OCI-LY1 (cell line): ENCODE data around the gene IQGAP3.

Experiments
- H2AFZ ChIP-seq: fragments of 200-600 bp; sonication (generic), shearing (Covaris generic); 2 replicates; pipeline ENCODE4 v1.6.0; 2014; ENCODE audit warnings: antibody characterized with exemption, mild to moderate bottlenecking, low read length
- H3F3A ChIP-seq: fragments of 200-600 bp; sonication (generic), shearing (Covaris generic); 2 replicates; pipeline ENCODE4 v1.6.0; 2014; ENCODE audit warnings: mild to moderate bottlenecking, antibody characterized with exemption, low read length, moderate library complexity; ENCODE audit not compliant: insufficient read depth
- H3K27ac ChIP-seq: fragments of 200-600 bp; sonication (generic); 2 replicates; pipeline ENCODE4 v1.5.1; 2014; ENCODE audit warnings: low read length, mixed run types, mild to moderate bottlenecking, low read depth; ENCODE audit not compliant: poor library complexity, severe bottlenecking
- H3K27me3 ChIP-seq: fragments of 200-600 bp; sonication (generic); 2 replicates; pipeline ENCODE4 v1.6.0; 2014; ENCODE audit warnings: antibody characterized with exemption, mild to moderate bottlenecking, low read length, moderate library complexity; ENCODE audit not compliant: insufficient read depth
- H3K36me3 ChIP-seq: fragments of 200-600 bp; sonication (generic); 2 replicates; pipeline ENCODE4 v1.6.1; 2014; ENCODE audit warnings: mild to moderate bottlenecking, antibody characterized with exemption, low read length, moderate library complexity, mixed read lengths; ENCODE audit not compliant: insufficient read depth
- H3K4me1 ChIP-seq: fragments of 200-600 bp; sonication (generic); 2 replicates; pipeline ENCODE4 v1.5.1; 2014; ENCODE audit warnings: mild to moderate bottlenecking, low read length, moderate library complexity; ENCODE audit not compliant: insufficient read depth, severe bottlenecking
- H3K4me2 ChIP-seq: fragments of 200-600 bp; sonication (generic), shearing (Covaris generic); 2 replicates; pipeline ENCODE4 v1.6.1; 2014; ENCODE audit warnings: low read length
- H3K4me3 ChIP-seq: fragments of 200-600 bp; sonication (generic); 2 replicates; pipeline ENCODE4 v1.5.1; 2014; ENCODE audit warnings: low read length, low read depth, mild to moderate bottlenecking, mixed read lengths; ENCODE audit not compliant: poor library complexity, severe bottlenecking
- H3K79me2 ChIP-seq: fragments of 200-600 bp; shearing (Covaris generic); 2 replicates; pipeline ENCODE4 v1.6.1; 2016; ENCODE audit warnings: mixed run types, low read length, mixed read lengths; ENCODE audit not compliant: insufficient read depth
- H3K9ac ChIP-seq: fragments of 200-600 bp; sonication (generic), shearing (Covaris generic); 2 replicates; pipeline ENCODE4 v1.6.1; 2014; ENCODE audit warnings: mild to moderate bottlenecking, low read length, mixed read lengths
- H3K9me2 ChIP-seq: fragments of 200-600 bp; sonication (generic), shearing (Covaris generic); 2 replicates; pipeline ENCODE4 v1.6.1; 2014; ENCODE audit warnings: low read depth, mild to moderate bottlenecking, low read length, mixed read lengths
- H3K9me3 ChIP-seq: fragments of 200-600 bp; shearing (Covaris generic); 2 replicates; pipeline ENCODE4 v1.6.1; 2014; ENCODE audit warnings: low read length, mixed read lengths
- H4K20me1 ChIP-seq: fragments of 200-600 bp; sonication (generic), shearing (Covaris generic); 2 replicates; pipeline ENCODE4 v1.6.0; 2016; ENCODE audit warnings: mild to moderate bottlenecking, low read length; ENCODE audit not compliant: insufficient read depth
- CTCF ChIP-seq: fragments of 200-600 bp; sonication (generic), shearing (Covaris generic); IDR thresholded peaks from 2 replicates; pipeline ENCODE4 v1.5.1; 2017; ENCODE audit warnings: mild to moderate bottlenecking, antibody characterized with exemption, low read length, moderate library complexity, mixed read lengths
- EZH2 ChIP-seq: fragments of 200-600 bp; sonication (generic), shearing (Covaris generic); IDR thresholded peaks from 2 replicates; pipeline ENCODE4 v1.8.0; 2017; ENCODE audit warnings: borderline replicate concordance, mixed run types, mild to moderate bottlenecking, antibody characterized with exemption, low read length, moderate library complexity, mixed read lengths

The IQGAP3 gene

GRCh38 chr1:156502391-156502893 lies 69.9 kb downstream of the IQGAP3 start:
- Histone ChIP-seq H3K9ac (no peak overlapping the region), H3F3A (peaks cover 7% of the 10 kb centered on the region; the same call in 1 of the 2 replicates), H3K4me2 (no peak overlapping the region), H3K9me2 (no peaks in the 10 kb centered on the region), H3K4me1 (peaks cover 68% of the 10 kb centered on the region), H3K4me3 (no peak overlapping the region), H4K20me1 (no peaks in the 10 kb centered on the region), H2AFZ (no peak overlapping the region), H3K9me3 (no peaks in the 10 kb centered on the region), H3K36me3 (no peaks in the 10 kb centered on the region; the same call in 1 of the 2 replicates), H3K27ac (peak overlapping the region; percentile 100), H3K27me3 (no peaks in the 10 kb centered on the region), H3K79me2 (peaks cover 31% of the 10 kb centered on the region)
- no peak for TF ChIP-seq EZH2
- TF ChIP-seq CTCF = no peak

DNA sequence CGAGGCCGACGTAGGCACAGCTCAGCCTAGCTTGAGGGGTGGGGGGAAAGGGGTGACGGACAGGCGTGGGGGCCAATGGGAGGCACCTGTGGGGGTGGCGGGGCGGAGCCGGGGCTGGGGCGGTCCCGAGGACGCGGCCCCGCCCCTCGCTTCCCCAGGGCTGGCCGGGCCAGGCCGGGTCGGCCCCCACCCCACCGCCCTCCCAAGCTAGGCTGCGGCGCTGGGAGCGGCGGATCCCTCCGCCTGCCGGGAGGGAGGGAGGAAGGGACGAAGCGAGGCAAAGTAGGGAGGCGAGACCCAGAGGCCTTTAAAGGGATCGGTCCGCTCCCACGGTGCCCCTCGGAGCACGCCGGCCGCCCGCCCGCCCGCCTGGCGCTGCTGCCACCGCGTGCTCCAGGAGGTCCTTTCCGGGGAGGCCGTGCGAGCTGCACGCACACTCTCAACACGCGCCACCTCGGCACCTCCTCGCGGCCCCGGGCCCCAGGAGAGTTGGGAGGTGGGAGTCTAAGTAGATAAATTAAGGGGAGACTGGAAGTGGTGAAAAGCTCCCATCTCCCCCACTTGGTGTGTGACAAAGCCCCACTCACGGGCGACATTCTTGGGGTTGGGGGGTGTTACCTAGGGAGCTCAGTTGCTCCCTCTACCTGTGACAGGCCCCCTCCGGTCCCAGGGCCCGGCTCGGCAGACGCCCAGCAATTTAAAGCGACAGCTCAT lies 71.4 kb downstream of the IQGAP3 start:
- peaks cover 7% of the 10 kb centered on the region; the same call in 1 of the 2 replicates for H3F3A ChIP-seq
- no peaks in the 10 kb centered on the region for H3K27me3 ChIP-seq
- peak overlapping the region; percentile 100 for H3K27ac ChIP-seq
- peak overlapping the region; percentile 90 for H3K9ac ChIP-seq
- H3K36me3 ChIP-seq = no peaks in the 10 kb centered on the region; the same call in 1 of the 2 replicates
- no peaks in the 10 kb centered on the region for H4K20me1 ChIP-seq
- TF ChIP-seq CTCF (peak; percentile 72), EZH2 (no peak)
- H3K9me3 ChIP-seq = no peaks in the 10 kb centered on the region
- peak overlapping the region; percentile 94 for H3K4me3 ChIP-seq
- H3K4me2 ChIP-seq = peak overlapping the region; percentile 88
- H3K9me2 ChIP-seq = no peaks in the 10 kb centered on the region
- H3K4me1 ChIP-seq = peaks cover 83% of the 10 kb centered on the region
- no peak overlapping the region for H2AFZ ChIP-seq
- peaks cover 42% of the 10 kb centered on the region for H3K79me2 ChIP-seq

DNA sequence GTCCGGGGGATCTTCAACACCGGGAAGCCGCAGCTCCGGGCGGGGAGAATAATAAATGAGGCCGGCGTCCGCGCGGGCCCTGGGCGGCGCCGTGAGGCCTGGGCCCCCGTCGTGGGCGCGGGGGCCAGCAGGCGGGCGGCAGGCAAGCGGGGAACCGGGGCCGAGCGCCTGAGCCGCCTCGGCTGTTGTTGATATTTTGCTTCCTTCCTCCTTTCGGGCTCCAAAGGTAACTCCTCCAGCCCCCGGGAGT lies 71.9 kb downstream of the IQGAP3 start, which contains the start of gene MEF2D:
TSS of gene MEF2D (minus strand) at position 233 of the 250 bp plus-strand sequence. CDS start 17,483 bp downstream, outside the sequence.
- H3K9me2 ChIP-seq = no peaks in the 10 kb centered on the region
- no peaks in the 10 kb centered on the region for H4K20me1 ChIP-seq
- H3K36me3 ChIP-seq = no peaks in the 10 kb centered on the region; the same call in 1 of the 2 replicates
- H3K27me3 ChIP-seq = no peaks in the 10 kb centered on the region
- H3F3A ChIP-seq = peaks cover 7% of the 10 kb centered on the region; the same call in 1 of the 2 replicates
- TF ChIP-seq EZH2 (no peak), CTCF (no peak)
- peak within 1 kb of the TSS; percentile 97 for H3K4me2 ChIP-seq
- no peak within 1 kb of the TSS for H2AFZ ChIP-seq
- H3K9ac ChIP-seq = peak within 1 kb of the TSS; percentile 90
- peaks cover 47% of the 10 kb centered on the region for H3K79me2 ChIP-seq
- no peaks in the 10 kb centered on the region for H3K9me3 ChIP-seq
- H3K4me1 ChIP-seq = peaks cover 83% of the 10 kb centered on the region
- H3K4me3 ChIP-seq = peak within 1 kb of the TSS; percentile 94
- H3K27ac ChIP-seq = peak within 1 kb of the TSS; percentile 100
